Mesenchymal stem cell (in vitro differentiated cells and primary cell): ENCODE results near the gene LRP1B.

ENCODE experiments used
- DNase-seq: peaks from one replicate; pipeline ENCODE4 v3.0.0-alpha.2; 2013
- H2AFZ ChIP-seq: one replicate; pipeline ENCODE4 v1.6.1; 2013; ENCODE audit warnings: low read depth, mild to moderate bottlenecking, control low read depth, inconsistent platforms, low read length, moderate library complexity
- H2AK5ac ChIP-seq: 2 replicates; pipeline ENCODE4 v1.6.1; 2013; ENCODE audit warnings: low read length, moderate library complexity, mild to moderate bottlenecking, inconsistent platforms; ENCODE audit not compliant: severe bottlenecking
- H2BK120ac ChIP-seq: one replicate; pipeline ENCODE4 v1.6.1; 2013; ENCODE audit warnings: low read depth, mild to moderate bottlenecking, inconsistent platforms, low read length, moderate library complexity
- H2BK12ac ChIP-seq, 2 experiments: one replicate each; pipeline ENCODE4 v1.6.1; 2013; ENCODE audit warnings: inconsistent platforms in 2 of 2, low read length in 2 of 2, mild to moderate bottlenecking in 2 of 2, moderate library complexity in 2 of 2, control low read depth in 1 of 2
- H2BK15ac ChIP-seq: one replicate; pipeline ENCODE4 v1.6.1; 2013; ENCODE audit warnings: mild to moderate bottlenecking, low read depth, inconsistent platforms; ENCODE audit not compliant: poor library complexity, severe bottlenecking
- H2BK5ac ChIP-seq: 2 replicates; pipeline ENCODE4 v1.6.1; 2013; ENCODE audit warnings: low read depth, mild to moderate bottlenecking, low read length, control low read depth, inconsistent platforms; ENCODE audit not compliant: poor library complexity, severe bottlenecking
- H3K14ac ChIP-seq, 2 experiments: one replicate each; pipeline ENCODE4 v1.6.1; 2013; ENCODE audit warnings: inconsistent platforms in 2 of 2, low read length in 2 of 2, control low read depth in 1 of 2, mild to moderate bottlenecking in 1 of 2, moderate library complexity in 1 of 2
- H3K18ac ChIP-seq, 2 experiments: one replicate each; pipeline ENCODE4 v1.6.1; 2013; ENCODE audit warnings: inconsistent platforms in 2 of 2, low read length in 2 of 2, control low read depth in 1 of 2, low read depth in 1 of 2, mild to moderate bottlenecking in 1 of 2
- H3K23ac ChIP-seq, 2 experiments: one replicate each; pipeline ENCODE4 v1.6.1; 2013; ENCODE audit warnings: inconsistent platforms in 2 of 2, low read length in 2 of 2, mild to moderate bottlenecking in 2 of 2, moderate library complexity in 2 of 2, control low read depth in 1 of 2
- H3K27ac ChIP-seq: 2 replicates; pipeline ENCODE4 v1.5.1; 2013; ENCODE audit warnings: mild to moderate bottlenecking, moderate library complexity, low read length, control low read depth, inconsistent platforms; ENCODE audit not compliant: poor library complexity, severe bottlenecking
- H3K27me3 ChIP-seq, 2 experiments: 2 replicates each; pipeline versions ENCODE4 v1.6.1 to v1.7.0; 2013; ENCODE audit warnings: low read length in 2 of 2, mild to moderate bottlenecking in 2 of 2, moderate library complexity in 2 of 2, control low read depth in 1 of 2, inconsistent platforms in 1 of 2; ENCODE audit not compliant: control insufficient read depth in 1 of 2, insufficient read depth in 1 of 2
- H3K36me3 ChIP-seq, 2 experiments: 2 replicates each; pipeline versions ENCODE4 v1.6.1 to v1.7.0; 2013; ENCODE audit warnings: low read length in 2 of 2, control low read depth in 1 of 2, inconsistent platforms in 1 of 2, low read depth in 1 of 2, mild to moderate bottlenecking in 1 of 2; ENCODE audit not compliant: insufficient read depth in 2 of 2, control insufficient read depth in 1 of 2
- H3K4ac ChIP-seq, 2 experiments: one replicate each; pipeline ENCODE4 v1.6.1; 2013; ENCODE audit warnings: inconsistent platforms in 2 of 2, low read length in 2 of 2, mild to moderate bottlenecking in 2 of 2, moderate library complexity in 2 of 2, control low read depth in 1 of 2, low read depth in 1 of 2
- H3K4me1 ChIP-seq: 2 replicates; pipeline ENCODE4 v1.6.1; 2013; ENCODE audit warnings: low read depth, low read length, control low read depth; ENCODE audit not compliant: control insufficient read depth, insufficient read depth
- H3K4me2 ChIP-seq: 2 replicates; pipeline ENCODE4 v1.6.1; 2013; ENCODE audit warnings: low read length, mild to moderate bottlenecking, inconsistent platforms; ENCODE audit not compliant: poor library complexity, severe bottlenecking
- H3K4me3 ChIP-seq, 2 experiments: 2 replicates each; pipeline versions ENCODE4 v1.5.1 to v1.7.0; 2013; ENCODE audit warnings: low read length in 2 of 2, mild to moderate bottlenecking in 2 of 2, control low read depth in 1 of 2, low read depth in 1 of 2; ENCODE audit not compliant: insufficient read depth in 1 of 2
- H3K79me1 ChIP-seq: replicated peaks from 2 replicates; pipeline ENCODE4 v1.6.1; 2013; ENCODE audit warnings: mild to moderate bottlenecking, control low read depth, low read length, inconsistent platforms; ENCODE audit not compliant: poor library complexity, severe bottlenecking
- H3K9ac ChIP-seq: 2 replicates; pipeline ENCODE4 v1.7.0; 2013; ENCODE audit warnings: mild to moderate bottlenecking, low read length, moderate library complexity
- H3K9me3 ChIP-seq: 2 replicates; pipeline ENCODE4 v1.7.0; 2013; ENCODE audit warnings: mild to moderate bottlenecking, low read length; ENCODE audit not compliant: control insufficient read depth
- H4K8ac ChIP-seq: one replicate; pipeline ENCODE4 v1.6.1; 2013; ENCODE audit warnings: inconsistent platforms, mild to moderate bottlenecking, low read length, moderate library complexity
- H4K91ac ChIP-seq: one replicate; pipeline ENCODE4 v1.6.1; 2013; ENCODE audit warnings: mild to moderate bottlenecking, low read length, inconsistent platforms
- WGBS: methylation state at CpG from one replicate; pipeline ENCODE4 v1.1.7; 2013; ENCODE audit warnings: mixed read lengths; 5-methylcytosine and 5-hydroxymethylcytosine counted together

Gene LRP1B

GRCh38 chr2:140641163-140641562 lies 1489.7 kb downstream of the LRP1B start:
- H3K9me3 ChIP-seq: no peaks in the 10 kb centered on the region
- no peak overlapping the region for H3K14ac ChIP-seq
- H3K9ac ChIP-seq: peak overlapping the region; percentile 39
- H4K8ac ChIP-seq: no peak overlapping the region
- no peaks in the 10 kb centered on the region for H3K27me3 ChIP-seq
- no peak overlapping the region for H2BK12ac ChIP-seq
- H2BK15ac ChIP-seq: no peak overlapping the region
- H3K18ac ChIP-seq: no peak overlapping the region
- DNase-seq: no peak
- H2BK5ac ChIP-seq: no peak overlapping the region
- no peak overlapping the region for H2BK120ac ChIP-seq
- no CpG with 5 or more reads among the region's 1 CpG for WGBS
- H4K91ac ChIP-seq: no peak overlapping the region
- H2AK5ac ChIP-seq: no peak overlapping the region
- H3K4ac ChIP-seq: no peak overlapping the region
- peaks cover 3% of the 10 kb centered on the region for H3K4me1 ChIP-seq
- no peak overlapping the region for H3K23ac ChIP-seq
- H2AFZ ChIP-seq: no peak overlapping the region
- H3K4me3 ChIP-seq: peak overlapping the region in 1 of 2 experiments; percentile 42
- no peak overlapping the region for H3K27ac ChIP-seq
- H3K4me2 ChIP-seq: no peak overlapping the region
- H3K79me1 ChIP-seq: no peaks in the 10 kb centered on the region
- no peaks in the 10 kb centered on the region for H3K36me3 ChIP-seq

- DNase-seq: no peak
- Histone ChIP-seq H3K4ac (no peak overlapping the region), H3K9me3 (no peaks in the 10 kb centered on the region), H2BK12ac (no peak overlapping the region), H2BK15ac (no peak overlapping the region), H3K18ac (no peak overlapping the region), H3K9ac (no peak overlapping the region), H3K27me3 (no peaks in the 10 kb centered on the region), H2BK120ac (no peak overlapping the region), H3K4me1 (peaks cover 3% of the 10 kb centered on the region), H3K14ac (no peak overlapping the region), H3K4me2 (no peak overlapping the region), H3K23ac (no peak overlapping the region), H3K36me3 (no peaks in the 10 kb centered on the region), H4K91ac (no peak overlapping the region), H3K79me1 (no peaks in the 10 kb centered on the region), H2BK5ac (no peak overlapping the region), H3K4me3 (no peak overlapping the region), H2AFZ (no peak overlapping the region), H2AK5ac (no peak overlapping the region), H4K8ac (no peak overlapping the region), H3K27ac (no peak overlapping the region)
- 88% methylated on average over 3 of the region's 3 CpGs for WGBS
Observed at GRCh38 chr2:140639628-140640027, 1491.2 kb downstream of the LRP1B start.

GRCh38 chr2:140630557-140630956 lies 1500.3 kb downstream of the LRP1B start:
- Histone ChIP-seq H3K4ac (no peak overlapping the region), H3K9ac (no peak overlapping the region), H3K27me3 (no peaks in the 10 kb centered on the region), H3K79me1 (no peaks in the 10 kb centered on the region), H3K4me3 (no peak overlapping the region), H3K27ac (no peak overlapping the region), H2AFZ (no peak overlapping the region), H4K91ac (no peak overlapping the region), H3K36me3 (no peaks in the 10 kb centered on the region), H2BK12ac (no peak overlapping the region), H3K23ac (no peak overlapping the region), H3K4me1 (no peaks in the 10 kb centered on the region), H3K14ac (no peak overlapping the region), H3K9me3 (peaks cover 5% of the 10 kb centered on the region), H3K18ac (no peak overlapping the region), H2BK120ac (no peak overlapping the region), H2BK15ac (no peak overlapping the region), H2AK5ac (no peak overlapping the region), H4K8ac (no peak overlapping the region), H3K4me2 (no peak overlapping the region), H2BK5ac (no peak overlapping the region)
- no peak for DNase-seq
- WGBS: 82% methylated on average over 3 of the region's 4 CpGs

- no peak overlapping the region for H4K91ac ChIP-seq
- H3K9me3 ChIP-seq: peaks cover 5% of the 10 kb centered on the region
- H3K14ac ChIP-seq: no peak overlapping the region
- no peak overlapping the region for H4K8ac ChIP-seq
- DNase-seq: no peak
- no peak overlapping the region for H2AK5ac ChIP-seq
- WGBS: 100% methylated on average over 3 of the region's 4 CpGs
- H3K79me1 ChIP-seq: no peaks in the 10 kb centered on the region
- no peak overlapping the region for H3K9ac ChIP-seq
- H3K4ac ChIP-seq: no peak overlapping the region
- no peak overlapping the region for H2BK12ac ChIP-seq
- no peak overlapping the region for H3K18ac ChIP-seq
- no peaks in the 10 kb centered on the region for H3K27me3 ChIP-seq
- H3K4me2 ChIP-seq: no peak overlapping the region
- H2BK120ac ChIP-seq: no peak overlapping the region
- H3K4me3 ChIP-seq: no peak overlapping the region
- H2BK5ac ChIP-seq: no peak overlapping the region
- no peaks in the 10 kb centered on the region for H3K4me1 ChIP-seq
- H3K27ac ChIP-seq: no peak overlapping the region
- H3K23ac ChIP-seq: no peak overlapping the region
- H2BK15ac ChIP-seq: no peak overlapping the region
- no peaks in the 10 kb centered on the region for H3K36me3 ChIP-seq
- no peak overlapping the region for H2AFZ ChIP-seq
Observed at GRCh38 chr2:140627885-140628284, 1502.9 kb downstream of the LRP1B start.
